CD4-positive, alpha-beta T cell treated with Interleukin-15 for 4 hours (primary cell): ENCODE results near the gene LIN37.

Experiments
- DNase-seq: peaks from one replicate; pipeline ENCODE4 v3.0.0-alpha.2; 2020; ENCODE audit warnings: low spot score

The LIN37 gene

DNA sequence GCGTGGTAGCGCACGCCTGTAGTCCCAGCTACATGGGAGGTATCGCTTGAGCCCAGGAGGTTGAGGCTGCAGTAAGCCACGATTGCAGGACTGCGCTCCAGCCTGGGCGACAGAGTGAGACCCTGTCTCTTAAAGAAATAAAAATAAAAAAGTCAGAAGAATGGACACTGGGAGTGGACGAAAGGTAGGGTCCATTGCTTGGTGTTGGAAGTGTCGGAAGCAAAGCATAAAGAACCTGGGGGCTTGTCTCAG, 26.6 kb downstream of the LIN37 start:
- DNase-seq: no peak

DNA sequence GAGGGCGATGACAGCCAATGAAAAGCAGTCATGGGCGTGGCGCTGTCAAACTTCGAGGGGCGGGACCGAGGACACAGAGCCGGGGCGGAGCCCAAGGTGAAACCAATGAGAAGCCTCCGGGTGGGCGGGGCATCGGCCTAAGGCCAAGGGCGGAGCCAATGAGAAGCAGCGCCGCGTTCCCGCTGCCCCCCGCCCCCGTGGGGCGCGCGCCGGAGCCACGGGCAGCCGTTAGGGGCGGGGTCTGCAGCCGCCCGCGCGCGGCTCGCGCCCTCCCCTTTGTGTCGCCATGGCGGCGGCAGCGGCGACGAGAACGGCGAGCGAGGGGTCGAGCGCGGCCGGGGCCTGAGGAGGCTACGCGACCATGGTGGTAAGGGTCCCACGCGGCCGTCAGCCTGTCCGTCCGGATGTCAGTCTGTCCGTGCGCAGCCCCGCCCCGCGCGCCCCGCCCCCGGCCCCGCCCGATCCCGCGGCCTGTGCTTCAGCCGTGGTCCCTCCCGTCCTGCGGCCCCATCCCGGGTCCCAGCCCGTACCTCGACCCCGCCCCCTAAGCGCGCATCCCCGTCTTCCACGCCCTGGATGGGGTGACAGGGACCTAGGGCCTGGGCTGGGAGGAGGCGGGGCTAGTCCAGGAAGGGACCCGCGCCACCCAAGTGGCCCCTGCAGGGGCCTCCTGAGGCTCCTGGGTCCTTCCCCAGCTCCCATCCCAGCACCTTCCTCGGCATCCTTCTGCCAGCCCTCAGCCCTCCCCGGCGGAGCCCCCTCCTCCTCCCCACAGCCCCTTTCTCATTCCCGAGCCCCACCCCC, 27.1 kb downstream of the LIN37 start, which contains the start of gene ARHGAP33:
ARHGAP33 (plus strand) TSS at position 267 of the 804 bp plus-strand sequence; CDS start at position 362, 95 bp downstream.
- peak; percentile 99 for DNase-seq

DNA sequence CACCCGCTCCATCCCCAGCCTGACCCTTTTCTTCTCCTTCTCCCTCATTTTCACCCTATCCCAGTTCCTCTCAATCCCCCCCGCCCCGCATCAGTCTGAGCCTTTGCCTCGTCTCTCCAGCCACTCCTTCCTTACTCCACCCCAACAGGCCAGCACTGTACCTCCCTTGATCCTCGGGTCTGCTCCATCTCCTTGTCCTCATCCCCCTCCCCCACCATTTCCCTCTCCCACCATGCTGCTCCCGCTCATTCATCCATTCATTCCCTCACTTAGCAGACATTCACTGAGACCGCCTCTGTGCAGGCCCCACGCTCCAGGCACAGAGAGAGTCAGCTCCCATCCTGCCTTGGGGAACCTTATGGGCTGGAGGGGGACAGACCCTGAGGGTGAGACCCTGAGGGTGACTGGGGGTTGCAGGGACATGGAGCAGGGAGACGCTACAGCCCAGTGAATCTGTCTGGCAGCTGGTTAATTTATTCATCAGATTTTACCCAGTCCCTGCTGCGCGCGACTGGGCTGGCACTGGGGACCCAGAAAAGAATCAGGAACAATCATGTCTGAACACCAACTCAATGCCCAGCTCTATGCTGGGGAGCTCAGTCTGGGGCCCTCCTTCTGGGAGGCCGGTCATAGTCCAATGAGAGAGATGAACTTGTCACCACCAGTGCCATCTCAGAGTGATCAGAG, 27.9 kb downstream of the LIN37 start:
- DNase-seq: no peak

DNA sequence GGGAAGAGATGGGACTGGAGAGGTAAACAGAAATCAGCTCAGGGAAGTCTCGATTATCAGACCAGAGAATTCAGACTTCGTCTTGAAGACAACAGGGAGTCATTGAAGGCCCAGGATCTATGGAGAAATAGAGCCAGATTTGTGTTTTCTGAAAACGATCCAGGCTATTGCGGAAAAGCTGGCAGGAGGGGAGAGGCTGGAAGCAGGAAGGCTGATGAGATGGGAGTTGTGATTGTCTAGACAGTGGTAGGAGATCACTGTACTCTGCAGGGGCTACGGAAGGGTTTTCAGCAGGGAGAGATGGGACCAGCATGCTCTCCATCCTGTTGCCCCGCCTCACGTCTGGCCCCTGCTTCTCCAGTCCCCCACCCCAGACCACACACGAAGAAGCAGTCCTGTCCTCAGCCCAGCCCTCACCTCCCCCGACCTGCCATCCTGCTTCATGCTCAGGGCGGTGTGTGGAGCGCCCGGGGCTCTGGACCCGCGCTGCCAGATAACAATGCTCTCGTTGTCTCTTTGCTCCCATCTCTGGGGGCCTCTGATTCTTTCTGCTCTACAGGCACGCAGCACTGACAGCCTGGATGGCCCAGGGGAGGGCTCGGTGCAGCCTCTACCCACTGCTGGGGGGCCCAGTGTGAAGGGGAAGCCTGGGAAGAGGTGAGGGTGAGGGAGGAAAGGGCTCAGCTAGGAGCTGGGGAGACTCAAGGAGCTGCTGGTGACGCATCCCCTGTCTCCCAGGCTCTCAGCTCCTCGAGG, 28.9 kb downstream of the LIN37 start:
- no peak for DNase-seq

DNA sequence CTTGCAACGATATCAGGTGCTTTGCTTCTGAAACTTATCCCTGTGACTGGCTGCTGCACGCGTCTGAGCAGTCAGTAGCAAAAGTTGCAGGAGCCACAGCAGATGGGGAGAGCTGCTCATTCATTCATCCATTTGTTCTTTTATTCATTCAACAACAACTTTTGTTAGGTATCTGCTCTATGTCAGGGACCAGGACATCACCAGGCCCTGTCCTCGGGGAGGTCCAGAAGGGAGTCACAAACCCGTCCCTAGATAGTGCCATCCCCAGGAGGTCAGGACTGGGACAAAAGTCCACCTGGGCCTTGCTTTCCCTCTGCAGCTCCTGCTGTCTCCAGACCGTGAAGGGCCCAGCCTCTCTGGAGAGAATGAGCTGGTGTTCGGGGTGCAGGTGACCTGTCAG, 29.6 kb downstream of the LIN37 start:
- DNase-seq: no peak

DNA sequence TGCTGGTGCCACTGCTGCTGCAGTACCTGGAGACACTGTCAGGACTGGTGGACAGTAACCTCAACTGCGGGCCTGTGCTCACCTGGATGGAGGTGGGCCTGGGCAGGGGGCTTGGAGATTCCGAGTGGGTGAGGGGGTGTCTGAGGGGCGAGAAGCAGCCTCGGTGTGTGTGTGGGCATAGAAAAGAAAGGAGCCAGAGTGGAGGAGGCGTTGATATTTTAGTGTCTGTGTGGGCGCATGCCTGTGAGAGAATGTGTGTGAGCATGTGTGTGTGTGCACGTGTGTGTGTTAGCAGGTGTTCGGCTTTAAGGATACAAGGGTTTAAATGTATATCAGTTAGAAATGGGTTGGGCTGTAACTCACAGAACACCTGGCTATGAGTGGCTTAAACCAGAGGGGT, 30.7 kb downstream of the LIN37 start:
- DNase-seq: no peak

DNA sequence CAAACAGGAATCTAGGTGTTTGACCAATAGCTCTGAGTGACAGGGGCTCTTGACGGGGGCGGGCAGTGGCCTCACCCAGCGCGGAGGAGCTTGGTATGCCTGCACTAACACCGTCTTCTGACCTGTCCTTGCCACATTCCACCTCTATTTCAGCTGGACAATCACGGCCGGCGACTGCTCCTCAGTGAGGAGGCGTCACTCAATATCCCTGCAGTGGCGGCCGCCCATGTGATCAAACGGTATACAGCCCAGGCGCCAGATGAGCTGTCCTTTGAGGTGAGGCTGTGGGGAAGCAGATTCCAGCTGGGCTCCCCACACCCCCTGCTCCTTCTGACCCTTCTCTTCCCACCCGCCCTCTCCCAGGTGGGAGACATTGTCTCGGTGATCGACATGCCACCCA, 31.7 kb downstream of the LIN37 start:
- no peak for DNase-seq

DNA sequence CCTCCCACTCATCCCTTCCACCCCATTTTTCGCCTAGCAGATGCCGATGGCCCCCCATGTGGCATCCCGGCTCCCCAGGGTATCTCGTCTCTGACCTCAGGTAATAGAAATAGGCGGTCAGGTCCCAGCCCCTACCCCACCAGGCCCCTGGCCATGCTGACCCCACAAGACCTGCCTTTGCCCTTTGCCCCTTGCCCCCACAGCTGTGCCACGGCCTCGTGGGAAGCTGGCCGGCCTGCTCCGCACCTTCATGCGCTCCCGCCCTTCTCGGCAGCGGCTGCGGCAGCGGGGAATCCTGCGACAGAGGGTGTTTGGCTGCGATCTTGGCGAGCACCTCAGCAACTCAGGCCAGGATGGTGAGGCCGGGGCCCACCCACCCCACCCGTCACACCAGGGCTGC, 32.3 kb downstream of the LIN37 start:
- no peak for DNase-seq

DNA sequence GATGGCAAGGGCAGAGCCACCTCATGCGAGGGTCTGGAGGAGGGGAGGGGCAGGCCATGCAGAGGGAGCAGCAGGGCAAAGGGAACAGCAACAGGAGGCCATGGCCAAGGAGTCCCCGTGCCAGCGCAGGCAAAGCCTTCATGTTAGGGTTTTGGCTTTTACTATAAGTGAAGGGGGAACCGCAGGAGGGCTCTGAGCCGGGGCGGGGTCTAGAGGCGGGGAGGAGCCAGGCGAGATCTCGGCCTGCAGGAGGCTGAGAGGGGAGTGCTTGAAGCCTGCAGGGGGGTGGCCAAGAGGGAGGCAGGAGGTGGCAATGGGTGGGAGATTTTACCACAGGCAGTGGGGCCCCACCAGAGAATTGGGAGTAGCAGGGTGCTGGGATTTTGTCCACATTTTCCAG, 33.3 kb downstream of the LIN37 start:
- DNase-seq: no peak

DNA sequence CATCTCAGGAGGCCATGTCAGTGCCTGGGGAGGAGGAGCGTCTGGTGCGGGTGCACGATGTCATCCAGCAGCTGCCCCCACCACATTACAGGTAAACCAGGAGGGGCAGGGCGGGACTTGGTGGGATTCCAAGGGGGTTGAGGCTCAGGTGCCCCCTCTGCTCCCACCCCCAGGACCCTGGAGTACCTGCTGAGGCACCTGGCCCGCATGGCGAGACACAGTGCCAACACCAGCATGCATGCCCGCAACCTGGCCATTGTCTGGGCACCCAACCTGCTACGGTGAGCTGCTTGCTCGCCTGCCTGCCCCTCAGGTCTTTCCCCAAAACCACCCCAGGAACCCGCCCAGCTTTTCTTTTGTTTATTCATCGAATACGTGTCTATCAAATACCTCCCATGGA, 34.2 kb downstream of the LIN37 start:
- DNase-seq: no peak

DNA sequence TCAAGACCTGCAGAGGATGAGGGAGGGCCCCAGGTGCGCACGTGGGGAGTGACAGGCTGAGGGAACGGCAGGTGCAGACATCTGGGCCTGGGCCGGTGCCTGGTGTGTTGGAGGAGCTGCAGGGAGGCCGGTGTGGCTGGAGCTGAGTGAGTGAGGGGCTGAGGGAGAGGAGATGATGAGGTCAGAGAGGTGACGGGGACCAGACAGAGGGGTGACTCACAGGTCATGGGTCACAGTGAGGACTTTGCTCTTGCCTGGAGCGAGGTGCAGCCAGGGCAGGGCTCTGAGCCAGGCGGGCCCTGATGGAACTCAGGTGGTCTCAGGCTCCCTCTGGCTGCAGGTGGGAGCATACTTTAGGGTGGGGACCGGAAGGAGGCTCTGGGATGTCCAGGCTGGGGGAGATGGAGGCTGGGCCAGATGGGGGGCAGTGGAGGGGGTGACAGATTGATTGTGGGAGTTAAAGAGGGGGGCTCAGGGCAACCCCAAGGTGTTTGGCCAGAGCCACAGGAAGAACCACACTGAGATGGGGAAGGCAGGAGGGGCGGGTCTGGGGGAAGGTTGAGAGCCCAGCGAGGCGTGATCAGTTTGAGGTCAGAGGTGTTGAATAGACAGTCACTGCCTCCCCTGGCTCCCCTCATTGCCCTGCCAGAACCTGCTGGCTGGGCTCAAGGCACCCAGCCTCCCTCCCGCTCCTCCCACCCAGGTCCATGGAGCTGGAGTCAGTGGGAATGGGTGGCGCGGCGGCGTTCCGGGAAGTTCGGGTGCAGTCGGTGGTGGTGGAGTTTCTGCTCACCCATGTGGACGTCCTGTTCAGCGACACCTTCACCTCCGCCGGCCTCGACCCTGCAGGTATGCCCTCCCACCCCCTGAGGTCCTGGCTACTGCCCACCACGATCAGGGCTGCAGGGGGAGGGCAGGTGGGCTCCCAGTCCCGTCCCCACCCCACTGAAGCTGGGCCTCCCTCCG, 35.4 kb downstream of the LIN37 start:
- DNase-seq: no peak

DNA sequence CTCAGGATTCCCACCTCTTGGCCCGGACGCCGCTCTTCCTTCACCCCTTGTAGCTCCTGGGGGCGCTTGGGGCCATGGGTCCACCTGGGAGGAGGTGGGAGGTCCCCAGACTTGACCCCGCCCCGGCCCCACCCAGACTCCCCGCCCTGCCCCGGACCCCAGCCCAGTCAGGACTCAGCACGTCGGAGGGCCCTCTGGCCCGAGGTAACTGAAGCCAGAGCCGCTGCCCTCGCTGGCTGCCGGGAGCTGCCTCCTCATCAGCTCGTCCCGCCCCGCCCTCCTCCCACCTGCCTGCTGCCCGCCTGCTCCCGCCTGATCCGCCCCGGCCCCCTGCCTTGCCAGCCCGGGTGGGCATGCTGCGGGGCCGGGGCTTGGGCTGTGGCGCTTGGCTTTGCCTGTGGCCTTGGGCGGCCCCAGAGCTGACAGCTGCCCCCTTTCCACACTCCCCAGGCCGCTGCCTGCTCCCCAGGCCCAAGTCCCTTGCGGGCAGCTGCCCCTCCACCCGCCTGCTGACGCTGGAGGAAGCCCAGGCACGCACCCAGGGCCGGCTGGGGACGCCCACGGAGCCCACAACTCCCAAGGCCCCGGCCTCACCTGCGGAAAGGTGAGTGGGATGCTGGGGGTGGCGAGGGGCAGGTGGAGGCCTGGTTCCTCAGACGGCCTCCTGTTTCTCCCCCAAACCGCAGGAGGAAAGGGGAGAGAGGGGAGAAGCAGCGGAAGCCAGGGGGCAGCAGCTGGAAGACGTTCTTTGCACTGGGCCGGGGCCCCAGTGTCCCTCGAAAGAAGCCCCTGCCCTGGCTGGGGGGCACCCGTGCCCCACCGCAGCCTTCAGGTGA, 36.3 kb downstream of the LIN37 start:
- DNase-seq: no peak

DNA sequence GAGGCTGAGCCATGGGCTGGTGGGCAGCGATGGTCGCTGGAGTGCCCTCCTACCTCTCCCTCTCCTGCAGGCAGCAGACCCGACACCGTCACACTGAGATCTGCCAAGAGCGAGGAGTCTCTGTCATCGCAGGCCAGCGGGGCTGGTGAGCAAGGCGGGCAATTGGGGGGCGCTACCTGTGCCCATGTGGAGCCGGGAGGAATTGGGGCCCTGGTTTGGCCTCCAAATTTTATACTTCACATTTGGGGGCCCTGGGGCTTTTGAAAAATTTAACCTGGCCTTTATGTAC, 36.9 kb downstream of the LIN37 start:
- no peak for DNase-seq

DNA sequence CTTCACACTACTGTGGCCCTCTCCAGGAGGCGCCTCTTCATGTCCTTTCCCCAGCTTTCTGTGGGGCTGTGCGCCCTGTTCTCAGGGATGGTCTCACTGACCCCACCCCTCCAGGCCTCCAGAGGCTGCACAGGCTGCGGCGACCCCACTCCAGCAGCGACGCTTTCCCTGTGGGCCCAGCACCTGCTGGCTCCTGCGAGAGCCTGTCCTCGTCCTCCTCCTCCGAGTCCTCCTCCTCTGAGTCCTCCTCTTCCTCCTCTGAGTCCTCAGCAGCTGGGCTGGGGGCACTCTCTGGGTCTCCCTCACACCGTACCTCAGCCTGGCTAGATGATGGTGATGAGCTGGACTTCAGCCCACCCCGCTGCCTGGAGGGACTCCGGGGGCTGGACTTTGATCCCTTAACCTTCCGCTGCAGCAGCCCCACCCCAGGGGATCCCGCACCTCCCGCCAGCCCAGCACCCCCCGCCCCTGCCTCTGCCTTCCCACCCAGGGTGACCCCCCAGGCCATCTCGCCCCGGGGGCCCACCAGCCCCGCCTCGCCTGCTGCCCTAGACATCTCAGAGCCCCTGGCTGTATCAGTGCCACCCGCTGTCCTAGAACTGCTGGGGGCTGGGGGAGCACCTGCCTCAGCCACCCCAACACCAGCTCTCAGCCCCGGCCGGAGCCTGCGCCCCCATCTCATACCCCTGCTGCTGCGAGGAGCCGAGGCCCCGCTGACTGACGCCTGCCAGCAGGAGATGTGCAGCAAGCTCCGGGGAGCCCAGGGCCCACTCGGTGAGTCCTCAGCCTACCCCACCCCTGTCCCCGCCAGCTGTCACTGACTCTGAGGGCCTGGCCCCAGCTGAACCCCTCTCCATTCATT, 38.2 kb downstream of the LIN37 start:
- no peak for DNase-seq

DNA sequence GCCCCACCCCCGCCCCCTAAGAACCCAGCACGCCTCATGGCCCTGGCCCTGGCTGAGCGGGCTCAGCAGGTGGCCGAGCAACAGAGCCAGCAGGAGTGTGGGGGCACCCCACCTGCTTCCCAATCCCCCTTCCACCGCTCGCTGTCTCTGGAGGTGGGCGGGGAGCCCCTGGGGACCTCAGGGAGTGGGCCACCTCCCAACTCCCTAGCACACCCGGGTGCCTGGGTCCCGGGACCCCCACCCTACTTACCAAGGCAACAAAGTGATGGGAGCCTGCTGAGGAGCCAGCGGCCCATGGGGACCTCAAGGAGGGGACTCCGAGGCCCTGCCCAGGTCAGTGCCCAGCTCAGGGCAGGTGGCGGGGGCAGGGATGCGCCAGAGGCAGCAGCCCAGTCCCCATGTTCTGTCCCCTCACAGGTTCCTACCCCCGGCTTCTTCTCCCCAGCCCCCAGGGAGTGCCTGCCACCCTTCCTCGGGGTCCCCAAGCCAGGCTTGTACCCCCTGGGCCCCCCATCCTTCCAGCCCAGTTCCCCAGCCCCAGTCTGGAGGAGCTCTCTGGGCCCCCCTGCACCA, 38.9 kb downstream of the LIN37 start:
- no peak for DNase-seq

DNA sequence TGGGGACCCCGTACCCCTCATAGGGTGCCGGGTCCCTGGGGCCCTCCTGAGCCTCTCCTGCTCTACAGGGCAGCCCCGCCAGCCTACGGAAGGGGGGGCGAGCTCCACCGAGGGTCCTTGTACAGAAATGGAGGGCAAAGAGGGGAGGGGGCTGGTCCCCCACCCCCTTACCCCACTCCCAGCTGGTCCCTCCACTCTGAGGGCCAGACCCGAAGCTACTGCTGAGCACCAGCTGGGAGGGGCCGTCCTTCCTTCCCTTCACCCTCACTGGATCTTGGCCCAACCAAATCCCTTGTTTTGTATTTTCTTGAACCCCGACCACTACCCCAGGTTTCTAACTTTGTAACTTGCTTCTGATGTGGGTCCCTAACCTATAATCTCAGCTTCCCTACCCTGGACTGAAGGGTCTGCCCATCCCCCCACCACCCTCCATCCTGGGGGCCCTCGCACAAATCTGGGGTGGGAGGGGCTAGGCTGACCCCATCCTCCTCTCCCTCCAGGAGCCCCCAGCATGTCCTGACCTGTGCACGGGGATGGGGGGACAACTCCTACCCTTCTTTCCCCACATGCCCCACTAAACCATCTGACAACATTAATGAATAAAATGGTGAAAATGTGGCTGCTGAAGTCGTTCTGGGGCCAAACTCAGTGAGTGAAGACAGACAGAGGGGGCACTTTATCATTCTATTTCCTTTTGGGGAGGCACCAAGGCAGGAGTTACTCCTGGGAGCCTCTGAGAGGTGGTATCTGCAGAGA, 40.0 kb downstream of the LIN37 start:
- no peak for DNase-seq

DNA sequence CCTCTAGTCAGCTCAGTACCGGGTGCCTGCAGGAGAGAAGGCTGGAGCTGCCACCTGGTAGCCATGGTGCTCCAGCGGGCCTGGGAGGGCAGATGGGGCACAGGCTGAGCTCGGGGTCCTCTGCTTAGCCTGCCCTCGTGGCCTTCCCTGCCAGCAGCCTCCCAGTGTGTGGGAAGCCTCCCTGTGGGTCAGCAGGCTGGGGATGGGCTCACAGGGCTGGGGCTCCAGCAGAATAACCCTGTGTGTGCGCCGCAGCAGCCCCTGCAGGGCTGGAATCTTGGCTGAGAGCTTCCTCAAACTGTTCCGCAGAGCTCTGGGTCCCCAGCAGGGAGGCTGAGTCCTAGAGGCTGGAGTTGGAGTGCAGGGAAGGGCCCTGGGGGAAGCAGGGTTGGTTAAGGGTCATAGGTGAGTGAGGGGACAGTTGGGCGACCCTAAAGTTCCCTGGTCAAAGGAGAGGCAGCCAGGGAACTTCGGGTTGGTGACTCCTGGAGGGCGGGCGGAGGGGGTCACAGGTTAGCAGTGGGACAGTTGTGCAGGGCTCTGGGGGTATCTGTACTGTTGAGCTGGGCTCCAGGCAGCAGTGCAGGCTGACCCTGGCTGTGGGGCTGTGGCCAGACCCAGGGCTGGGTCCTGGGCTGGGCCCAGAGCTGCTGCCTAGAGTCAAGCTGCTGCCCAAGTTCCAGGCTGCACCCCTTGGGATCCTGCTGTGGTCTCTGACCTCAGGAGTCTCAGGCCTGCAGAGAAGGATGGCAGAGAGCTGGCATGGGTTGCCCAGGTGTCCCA, 41.0 kb downstream of the LIN37 start:
- DNase-seq: no peak
